D721Med (cell line): Measurements from ENCODE around the gene PPIP5K2.

ENCODE experiments used
- DNase-seq: peaks from one replicate; pipeline ENCODE4 v3.0.0; 2011; ENCODE audit warnings: low spot score; ENCODE audit not compliant: insufficient read length
- FAIRE-seq: peaks from 2 replicates; lab custom pipeline; 2011; peaks lifted over from hg19 to GRCh38; lab: Jason Lieb, UNC
- TF ChIP-seq, protein P1 (sequence below): IDR thresholded peaks from 2 replicates; pipeline ENCODE4 v1.5.1; 2012; ENCODE audit warnings: mild to moderate bottlenecking, control low read depth; ENCODE audit not compliant: insufficient read depth; ENCODE audit errors: missing control alignments

PPIP5K2 gene

DNA sequence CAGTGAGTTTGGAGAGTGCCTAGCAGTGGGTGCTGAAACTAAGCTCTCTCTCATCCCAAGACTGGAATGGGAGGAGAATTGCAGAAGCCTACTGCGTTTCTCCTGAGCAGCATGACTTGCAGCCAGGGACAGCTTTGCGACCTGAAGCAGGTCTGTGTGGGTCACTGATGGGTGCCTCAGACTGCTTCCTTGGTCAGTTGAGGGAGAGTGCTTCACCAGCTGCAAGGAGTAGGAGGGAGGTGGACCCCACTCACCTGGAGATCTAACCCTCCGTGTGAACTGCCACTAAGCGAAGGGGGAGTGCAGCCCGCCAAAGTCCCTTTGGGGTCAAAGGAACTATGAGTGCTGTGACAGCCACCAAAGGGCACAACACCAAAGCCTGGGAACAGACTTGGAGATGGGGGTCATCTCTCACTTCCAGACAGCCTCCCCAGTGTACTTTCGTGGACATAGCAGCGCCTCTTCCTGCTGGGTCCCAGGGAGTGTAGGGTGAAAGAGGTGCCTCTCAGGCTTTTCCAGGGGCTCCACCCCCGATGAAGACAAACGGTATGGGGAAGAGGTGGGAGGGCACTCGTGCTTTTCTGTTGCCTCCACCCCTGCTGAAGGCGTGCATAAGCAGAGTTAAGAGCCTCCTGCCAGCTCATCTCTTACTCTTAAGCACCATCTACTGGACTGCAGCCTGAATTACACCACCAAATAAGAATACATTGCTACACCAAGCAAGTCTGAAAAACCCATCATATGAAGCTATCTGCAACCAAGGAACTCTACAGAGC lies 104.2 kb downstream of the PPIP5K2 start:
- FAIRE-seq (peak; percentile 91), DNase-seq (no peak)
- TF ChIP-seq, protein P1, sequence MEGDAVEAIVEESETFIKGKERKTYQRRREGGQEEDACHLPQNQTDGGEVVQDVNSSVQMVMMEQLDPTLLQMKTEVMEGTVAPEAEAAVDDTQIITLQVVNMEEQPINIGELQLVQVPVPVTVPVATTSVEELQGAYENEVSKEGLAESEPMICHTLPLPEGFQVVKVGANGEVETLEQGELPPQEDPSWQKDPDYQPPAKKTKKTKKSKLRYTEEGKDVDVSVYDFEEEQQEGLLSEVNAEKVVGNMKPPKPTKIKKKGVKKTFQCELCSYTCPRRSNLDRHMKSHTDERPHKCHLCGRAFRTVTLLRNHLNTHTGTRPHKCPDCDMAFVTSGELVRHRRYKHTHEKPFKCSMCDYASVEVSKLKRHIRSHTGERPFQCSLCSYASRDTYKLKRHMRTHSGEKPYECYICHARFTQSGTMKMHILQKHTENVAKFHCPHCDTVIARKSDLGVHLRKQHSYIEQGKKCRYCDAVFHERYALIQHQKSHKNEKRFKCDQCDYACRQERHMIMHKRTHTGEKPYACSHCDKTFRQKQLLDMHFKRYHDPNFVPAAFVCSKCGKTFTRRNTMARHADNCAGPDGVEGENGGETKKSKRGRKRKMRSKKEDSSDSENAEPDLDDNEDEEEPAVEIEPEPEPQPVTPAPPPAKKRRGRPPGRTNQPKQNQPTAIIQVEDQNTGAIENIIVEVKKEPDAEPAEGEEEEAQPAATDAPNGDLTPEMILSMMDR, result peak; percentile 71

DNA sequence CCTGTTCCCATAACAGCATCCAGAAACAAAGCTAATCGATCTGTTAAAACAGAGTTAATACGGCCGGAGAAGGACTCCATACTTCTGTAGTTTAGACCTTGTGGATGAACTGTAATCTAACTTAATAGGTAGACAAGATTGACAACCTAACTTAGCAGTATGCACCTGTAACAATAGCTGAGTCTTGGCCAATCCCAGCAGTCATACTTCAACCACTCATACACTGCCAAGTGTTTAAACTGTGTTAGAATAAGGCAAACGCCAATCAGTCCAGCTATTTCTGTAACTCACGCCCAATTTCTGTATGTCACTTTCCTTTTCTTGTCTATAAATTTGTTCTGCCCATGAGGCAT lies 104.8 kb downstream of the PPIP5K2 start:
- DNase-seq (no peak), FAIRE-seq (no peak)
- TF ChIP-seq, protein P1, result no peak

DNA sequence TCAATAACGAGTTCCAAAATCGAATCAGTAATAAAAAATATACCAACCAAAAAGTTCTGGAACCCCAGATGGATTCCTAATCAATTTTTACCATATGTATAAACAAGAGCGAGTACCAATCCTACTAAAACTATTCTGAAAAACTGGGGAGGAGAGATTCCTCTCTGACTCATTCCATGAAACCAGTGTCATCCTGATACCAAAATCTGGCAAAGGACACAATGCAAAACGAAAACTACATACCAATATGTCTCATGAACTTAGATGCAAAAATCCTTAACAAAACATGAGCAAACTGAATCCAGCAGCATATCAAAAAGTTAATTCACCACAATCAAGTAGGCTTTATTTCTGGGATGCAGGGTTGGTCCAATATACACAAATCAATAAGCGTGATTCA lies 108.0 kb downstream of the PPIP5K2 start:
- DNase-seq, result no peak
- no peak for FAIRE-seq
- TF ChIP-seq, protein P1, result no peak

DNA sequence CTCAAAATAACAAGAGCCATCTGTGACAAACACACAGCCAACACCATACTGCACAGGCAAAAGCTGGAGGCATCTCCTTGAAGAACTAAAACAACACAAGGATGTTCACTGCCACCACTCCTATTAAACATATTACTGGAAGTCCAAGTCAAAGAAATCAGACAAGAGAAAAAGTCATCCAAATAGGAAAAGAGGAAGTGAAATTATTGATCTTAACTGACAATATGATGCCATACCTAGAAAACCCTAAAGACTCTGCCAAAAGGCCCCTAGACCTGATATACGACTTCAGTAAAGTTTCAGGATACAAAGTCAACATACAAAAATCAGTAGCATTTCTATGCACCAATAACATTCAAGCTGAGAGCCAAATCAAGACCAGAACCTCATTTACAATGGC lies 108.5 kb downstream of the PPIP5K2 start:
- DNase-seq (no peak), FAIRE-seq (no peak)
- TF ChIP-seq, protein P1, result no peak

DNA sequence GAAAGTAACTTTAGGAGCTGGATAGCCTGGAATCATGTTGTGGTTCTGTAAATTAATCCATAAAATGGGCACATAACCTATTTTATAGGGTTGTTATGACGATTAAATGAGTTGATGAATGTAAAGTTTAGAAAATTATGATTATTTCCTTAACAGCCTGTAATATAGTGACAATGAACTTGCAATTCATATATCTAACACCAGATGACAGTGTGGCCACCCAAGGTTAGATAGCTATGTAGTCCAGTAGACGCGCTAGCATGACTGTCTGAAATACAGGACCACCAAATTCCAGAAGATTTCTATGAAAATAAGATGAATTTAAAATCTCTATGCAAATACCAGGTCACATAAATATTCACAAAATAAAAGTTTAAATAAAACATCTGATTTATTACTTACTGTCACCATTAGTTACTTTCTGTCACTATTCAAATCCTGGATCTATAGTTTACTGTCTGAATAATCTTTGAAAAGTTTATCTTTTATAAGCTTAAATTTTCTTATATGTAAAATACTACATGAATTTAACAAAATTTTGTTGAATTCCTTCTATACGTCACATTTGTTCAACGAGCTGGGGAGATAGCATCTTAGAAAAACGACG lies 112.4 kb downstream of the PPIP5K2 start:
- FAIRE-seq (no peak), DNase-seq (no peak)
- TF ChIP-seq, protein P1, result peak; percentile 72

DNA sequence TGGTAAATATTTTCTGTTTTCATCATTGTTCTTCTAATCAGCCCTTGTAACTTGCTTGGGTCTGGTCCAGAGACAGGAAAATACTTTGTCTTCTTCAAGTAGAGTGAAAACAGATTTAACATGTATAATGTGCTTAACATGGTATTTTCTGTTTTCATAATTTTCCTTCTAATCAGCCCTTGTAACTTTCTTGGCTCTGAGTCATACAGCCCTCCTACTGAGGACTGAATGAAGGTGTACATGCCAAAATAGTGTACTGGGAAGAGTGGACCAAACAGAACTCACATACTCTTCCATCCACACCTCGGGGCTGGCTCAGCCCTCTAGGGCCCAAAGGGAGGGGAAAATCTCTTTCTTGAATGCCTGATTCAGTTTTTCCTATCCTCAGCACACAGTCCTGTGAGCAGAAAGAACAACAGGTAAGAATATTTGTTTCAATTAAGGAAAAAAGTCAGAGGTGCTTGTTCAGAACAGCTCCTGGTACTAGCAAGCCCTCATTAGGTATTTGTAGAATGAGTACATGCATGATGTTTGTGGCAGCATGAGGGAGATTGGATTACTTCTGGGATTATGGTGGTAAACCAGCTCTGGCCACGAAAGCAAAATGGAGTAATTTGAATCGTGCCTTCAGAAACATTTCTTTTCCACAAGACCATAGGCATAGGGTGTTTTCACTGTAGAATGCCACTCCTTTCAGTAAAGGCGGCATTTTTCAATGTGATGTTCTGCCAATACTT lies 114.3 kb downstream of the PPIP5K2 start:
- TF ChIP-seq, protein P1, result no peak
- FAIRE-seq (no peak), DNase-seq (no peak)
